ENCODE measurements around the gene PHKB.
"Not testable (repeated sequence)": the region's sequence is repeated elsewhere in the genome, so short reads cannot be mapped to it uniquely, and the experiment has no call there.

Gene PHKB

GRCh38 chr16:47631131-47631530 is 170.0 kb downstream of the PHKB start:
- DNase-seq: no peak

- DNase-seq: no peak
Observed at GRCh38 chr16:47634126-47634525, 173.0 kb downstream of the PHKB start.

GRCh38 chr16:47634727-47635126 is 173.6 kb downstream of the PHKB start:
- DNase-seq: no peak

GRCh38 chr16:47636501-47637099 is 175.5 kb downstream of the PHKB start:
- DNase-seq: no peak

- no peak for DNase-seq
Observed at GRCh38 chr16:47638175-47638574, 177.0 kb downstream of the PHKB start.

GRCh38 chr16:47640661-47641060 is 179.5 kb downstream of the PHKB start:
- no peak for DNase-seq

- no peak for DNase-seq
Observed at GRCh38 chr16:47643323-47644000, 182.3 kb downstream of the PHKB start.

GRCh38 chr16:47644166-47644565 is 183.0 kb downstream of the PHKB start:
- DNase-seq: no peak

- DNase-seq: no peak
Observed at GRCh38 chr16:47644661-47645060, 183.5 kb downstream of the PHKB start.

GRCh38 chr16:47646914-47647313 is 185.8 kb downstream of the PHKB start:
- no peak for DNase-seq

- no peak for DNase-seq
Observed at GRCh38 chr16:47657032-47657431, 195.9 kb downstream of the PHKB start.

- no peak for DNase-seq
Observed at GRCh38 chr16:47657977-47658376, 196.8 kb downstream of the PHKB start.

GRCh38 chr16:47660540-47660939 is 199.4 kb downstream of the PHKB start:
- DNase-seq: no peak

GRCh38 chr16:47664653-47665325 is 203.7 kb downstream of the PHKB start:
- DNase-seq: no peak

- DNase-seq: no peak
Observed at GRCh38 chr16:47666434-47666833, 205.3 kb downstream of the PHKB start.

- no peak for DNase-seq
Observed at GRCh38 chr16:47667956-47668355, 206.8 kb downstream of the PHKB start.

GRCh38 chr16:47672475-47672874 is 211.3 kb downstream of the PHKB start:
- DNase-seq: no peak

GRCh38 chr16:47676635-47677177 is 215.6 kb downstream of the PHKB start:
- no peak for DNase-seq

GRCh38 chr16:47681571-47681970 is 220.4 kb downstream of the PHKB start:
- not testable (repeated sequence) for DNase-seq

GRCh38 chr16:47687694-47688093 is 226.6 kb downstream of the PHKB start:
- DNase-seq: no peak

GRCh38 chr16:47693226-47693625 is 232.1 kb downstream of the PHKB start:
- DNase-seq: no peak

- DNase-seq: no peak
Observed at GRCh38 chr16:47694543-47694942, 233.4 kb downstream of the PHKB start.

GRCh38 chr16:47695756-47696155 is 234.6 kb downstream of the PHKB start:
- no peak for DNase-seq

GRCh38 chr16:47697826-47698225 is 236.7 kb downstream of the PHKB start:
- DNase-seq: no peak
